ENCODE data around the gene DNAJB7.
A peak's percentile ranks its signal among the peaks of the same experiment; 100 is the strongest.
"Not testable (repeated sequence)": the region's sequence is repeated elsewhere in the genome, so short reads cannot be mapped to it uniquely, and the experiment has no call there.

DNAJB7 gene

DNA sequence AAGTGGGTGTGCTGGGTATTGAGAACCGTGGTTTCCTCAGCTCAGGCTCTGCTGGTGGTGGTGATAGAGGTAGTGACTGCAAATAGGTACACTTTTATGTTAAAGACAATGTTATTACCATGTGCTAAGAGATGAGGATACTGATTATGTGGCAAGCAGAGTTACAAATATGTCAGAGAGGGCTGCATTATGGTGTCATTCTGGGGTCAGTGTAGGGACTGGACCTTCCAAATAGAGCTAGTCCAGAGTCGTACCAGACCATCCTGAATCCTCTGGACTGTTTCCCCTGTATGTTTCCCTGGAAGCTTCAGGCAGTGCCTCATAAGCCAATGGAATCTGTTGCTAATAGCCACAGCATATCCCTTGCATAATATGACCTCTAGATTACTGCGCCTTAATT lies at the start of gene DNAJB7:
DNAJB7 (minus strand) TSS at position 101 of the 400 bp plus-strand sequence. CDS start 119 bp downstream, outside the sequence.
- no peak for DNase-seq

DNA sequence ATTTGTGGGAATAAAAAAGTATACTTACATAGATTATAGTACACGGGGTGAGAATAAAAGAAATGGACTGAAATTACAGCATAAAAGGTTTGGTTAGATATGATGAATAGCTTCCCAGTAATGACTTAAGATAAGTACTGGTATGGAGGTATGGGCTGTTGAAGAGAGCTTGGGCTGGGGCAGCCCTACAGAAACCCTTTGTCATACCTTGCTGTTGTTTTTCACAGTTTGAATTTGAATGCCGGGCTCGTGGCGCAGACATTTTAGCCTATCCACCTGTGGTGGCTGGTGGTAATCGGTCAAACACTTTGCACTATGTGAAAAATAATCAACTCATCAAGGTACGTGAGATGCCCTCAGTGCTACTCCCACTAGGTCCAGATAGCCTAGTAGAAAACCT lies 47.0 kb upstream of the DNAJB7 start:
- no peak for DNase-seq

DNA sequence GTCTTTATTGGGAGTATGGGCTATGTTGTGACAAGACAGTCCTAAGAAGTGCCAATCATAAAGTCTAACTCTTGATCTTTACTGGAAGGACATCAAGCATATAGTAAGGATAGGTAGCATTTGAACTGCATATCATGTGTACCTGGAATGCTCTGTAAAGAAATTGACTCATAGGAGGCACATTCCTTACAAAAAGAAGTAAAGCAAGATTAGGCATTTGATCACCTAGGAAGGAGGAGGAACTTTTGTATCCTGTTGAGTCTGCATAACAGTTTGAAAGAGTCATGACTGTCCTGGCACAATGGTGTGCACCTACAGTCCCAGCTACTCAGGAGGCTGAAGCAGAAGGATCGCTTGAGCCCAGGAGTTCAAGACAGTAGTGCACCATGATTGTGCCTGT lies 42.2 kb upstream of the DNAJB7 start:
- DNase-seq, result no peak

DNA sequence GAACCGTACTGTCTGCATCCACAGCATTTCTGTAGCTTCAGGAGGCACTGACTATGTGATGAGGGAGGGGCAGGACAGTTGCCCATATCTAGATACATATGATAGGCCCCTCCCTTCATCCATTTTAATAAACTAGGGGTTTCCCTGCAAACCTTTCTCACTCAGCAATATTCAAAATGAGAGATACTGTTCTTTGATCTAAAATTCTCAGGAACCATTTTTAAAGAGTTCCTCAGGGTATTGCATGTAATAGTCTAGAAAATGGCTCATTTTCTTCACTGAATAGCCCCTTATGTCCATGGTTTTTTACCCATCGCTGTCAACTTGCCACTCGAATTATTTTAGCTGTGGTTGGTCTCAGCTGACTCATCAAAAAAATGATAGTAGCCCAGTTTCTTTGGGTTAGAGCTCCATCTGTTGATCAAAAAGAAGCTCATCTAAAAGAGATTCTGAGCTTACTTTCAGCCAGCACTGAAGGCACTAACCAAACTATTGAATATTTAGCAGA lies 37.0 kb upstream of the DNAJB7 start:
- DNase-seq, result no peak

DNA sequence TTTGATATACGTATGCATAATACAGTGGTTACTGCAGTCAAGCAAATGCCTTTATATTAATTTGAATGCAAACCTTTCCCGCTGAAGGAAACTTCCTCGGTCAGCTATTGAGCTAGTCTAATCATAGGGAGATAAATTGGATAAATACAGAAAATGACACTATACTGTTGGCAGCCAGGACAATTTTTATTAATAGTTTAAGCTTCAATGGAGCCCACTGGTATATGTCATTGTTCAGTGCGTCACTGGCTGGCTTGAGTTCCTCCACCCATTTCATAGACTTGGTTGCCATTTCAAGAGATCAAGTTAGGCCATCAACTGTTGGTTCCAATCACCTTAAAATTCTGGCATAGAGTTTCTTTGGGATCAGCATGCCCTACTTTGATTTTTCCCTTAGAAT lies 32.5 kb upstream of the DNAJB7 start:
- DNase-seq, result no peak

DNA sequence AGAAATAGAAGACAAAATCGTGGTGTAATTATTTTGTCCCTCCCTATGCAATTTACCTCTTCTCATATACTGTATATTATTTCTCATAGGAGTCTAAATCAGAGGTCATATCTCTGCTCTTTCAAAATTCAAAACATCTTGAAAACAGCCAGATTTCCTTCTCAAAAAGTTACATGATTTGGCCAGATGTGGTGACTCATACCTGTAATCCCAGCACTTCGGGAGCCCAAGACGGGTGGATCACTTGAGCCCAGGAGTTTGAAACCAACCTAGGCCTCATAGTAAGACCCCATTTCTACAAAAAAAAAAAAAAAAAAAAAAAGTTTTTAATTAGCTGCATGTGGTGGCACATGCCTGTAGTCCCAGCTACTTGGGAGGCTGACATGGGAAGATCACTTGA lies 29.0 kb upstream of the DNAJB7 start:
- no peak for DNase-seq

DNA sequence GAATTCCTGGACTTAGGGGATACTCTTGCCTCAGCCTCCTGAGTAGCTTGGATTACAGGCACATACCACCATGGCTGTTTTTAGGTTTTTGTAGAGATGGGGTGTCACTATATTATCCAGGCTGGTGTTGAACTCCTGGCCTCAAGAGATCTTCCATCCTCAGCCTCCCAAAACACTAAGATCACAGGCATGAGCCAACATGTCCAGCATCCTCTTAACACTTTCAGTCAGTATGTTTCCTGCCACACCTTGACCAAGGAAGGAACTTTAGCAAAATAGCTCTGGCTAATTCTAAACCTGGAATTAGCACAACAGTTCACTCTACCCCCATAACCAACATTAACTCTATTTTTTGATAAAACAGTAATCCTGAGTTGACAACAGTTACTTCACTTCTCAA lies 27.2 kb upstream of the DNAJB7 start:
- no peak for DNase-seq

DNA sequence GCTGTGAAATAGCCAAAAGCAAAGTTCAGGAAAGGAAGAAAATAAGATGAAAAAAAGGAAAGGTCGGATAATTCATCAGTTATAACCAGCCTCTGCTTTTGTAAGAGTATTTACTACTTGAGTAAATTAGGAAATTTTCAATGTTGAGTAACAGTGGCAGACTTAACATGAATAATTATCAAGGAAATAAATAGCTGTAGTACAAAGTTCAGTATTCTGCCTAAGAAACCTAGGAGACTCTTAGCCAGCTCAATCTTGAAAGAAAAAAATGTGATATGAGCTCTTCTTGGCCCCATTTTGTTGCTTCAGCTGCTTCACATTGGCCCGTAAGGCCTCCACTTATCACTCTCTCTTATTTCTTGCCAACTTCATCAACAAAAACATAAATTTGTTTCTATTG lies 17.0 kb upstream of the DNAJB7 start:
- DNase-seq, result no peak

DNA sequence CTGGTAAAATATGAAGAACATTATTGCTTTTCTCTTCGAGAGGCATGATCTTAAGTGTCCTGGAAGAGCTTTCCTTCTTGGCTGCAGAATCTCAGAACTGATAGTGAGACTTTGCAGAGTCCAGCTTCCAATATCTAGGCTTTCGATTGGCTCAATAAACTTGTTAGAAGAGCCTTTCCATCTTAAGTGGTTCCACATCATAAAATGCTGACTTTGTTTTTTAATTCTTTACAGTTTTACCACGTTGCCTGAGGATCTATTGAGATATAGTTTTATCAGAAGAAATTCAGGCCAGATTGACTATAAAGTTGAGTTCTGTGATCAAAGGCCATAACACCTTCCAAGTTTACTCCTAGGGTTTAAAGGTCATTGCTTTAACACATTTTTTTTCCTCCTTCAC lies 15.6 kb upstream of the DNAJB7 start:
- no peak for DNase-seq

DNA sequence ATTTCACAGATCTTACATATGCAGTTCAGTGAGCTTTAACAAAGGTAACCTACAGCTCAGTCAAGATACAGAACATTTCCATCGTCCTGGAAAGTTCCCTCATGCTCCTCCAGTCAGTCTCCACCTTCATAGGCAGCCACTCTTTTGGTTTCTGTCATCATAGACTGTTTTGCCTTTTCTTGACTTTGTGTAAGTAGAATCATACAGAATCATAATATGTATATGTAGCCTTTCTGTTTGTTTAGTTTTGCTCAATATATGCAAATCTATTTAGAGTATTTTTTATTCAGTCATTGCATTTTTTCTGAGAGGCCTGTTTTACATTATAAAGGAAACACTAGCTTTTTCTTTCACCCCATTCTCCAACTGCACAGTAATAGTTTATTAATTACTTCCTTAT lies 15.0 kb upstream of the DNAJB7 start:
- DNase-seq, result no peak

DNA sequence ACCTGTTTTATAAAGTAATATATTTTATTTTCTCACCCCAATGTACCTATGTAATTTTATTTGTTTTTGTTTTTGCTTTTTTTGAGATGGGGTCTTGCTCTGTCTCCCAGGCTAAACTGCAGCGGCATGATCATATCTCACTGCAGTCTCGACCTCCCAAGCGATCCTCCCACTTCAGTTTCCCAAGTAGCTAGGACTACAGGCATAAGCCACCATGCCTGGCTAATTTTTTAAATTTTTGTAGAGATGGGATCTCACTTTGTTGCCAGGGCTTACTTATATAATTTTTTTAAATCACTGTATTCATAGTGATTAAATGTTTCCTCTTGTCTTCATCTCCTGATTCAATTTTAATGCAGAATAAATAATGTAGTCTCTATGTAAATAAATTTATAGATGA lies 13.2 kb upstream of the DNAJB7 start:
- DNase-seq, result no peak

DNA sequence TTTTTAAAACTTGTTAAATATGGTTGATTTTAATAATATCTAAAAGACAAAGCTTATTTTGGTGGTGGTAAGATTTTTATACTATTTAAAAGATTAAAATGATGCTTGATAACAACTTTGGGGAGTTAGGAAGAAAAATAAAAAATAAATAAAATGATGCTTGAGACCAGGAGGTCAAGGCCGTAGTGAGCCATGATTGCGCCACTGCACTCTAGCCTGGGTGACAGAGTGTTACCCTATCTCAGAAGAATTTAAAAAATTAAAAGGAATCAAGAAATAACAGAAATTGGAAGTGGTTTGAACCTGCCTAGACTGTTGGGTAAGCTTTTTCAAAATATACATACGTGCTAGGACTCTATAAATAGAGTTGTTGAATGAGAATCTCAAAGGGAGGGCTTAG lies 12.1 kb upstream of the DNAJB7 start:
- DNase-seq, result no peak

DNA sequence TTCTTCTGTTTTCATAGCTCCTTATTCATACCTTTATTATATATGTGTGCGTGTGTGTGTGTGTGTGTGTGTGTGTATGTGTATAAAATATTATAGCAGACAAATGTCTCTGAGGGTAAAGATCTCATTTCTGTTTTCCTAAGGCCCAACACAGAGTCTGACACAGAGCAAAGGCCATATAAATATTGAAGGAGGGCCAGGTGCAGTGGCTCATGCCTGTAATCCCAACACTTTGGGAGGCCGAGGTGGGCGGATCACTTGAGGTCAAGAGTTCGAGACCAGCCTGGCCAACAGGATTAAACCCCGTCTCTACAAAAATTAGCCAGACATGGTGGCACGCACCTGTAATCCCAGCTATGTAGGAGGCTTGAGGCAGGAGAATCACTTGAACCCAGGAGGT lies 6.5 kb upstream of the DNAJB7 start:
- DNase-seq, result not testable (repeated sequence)

DNA sequence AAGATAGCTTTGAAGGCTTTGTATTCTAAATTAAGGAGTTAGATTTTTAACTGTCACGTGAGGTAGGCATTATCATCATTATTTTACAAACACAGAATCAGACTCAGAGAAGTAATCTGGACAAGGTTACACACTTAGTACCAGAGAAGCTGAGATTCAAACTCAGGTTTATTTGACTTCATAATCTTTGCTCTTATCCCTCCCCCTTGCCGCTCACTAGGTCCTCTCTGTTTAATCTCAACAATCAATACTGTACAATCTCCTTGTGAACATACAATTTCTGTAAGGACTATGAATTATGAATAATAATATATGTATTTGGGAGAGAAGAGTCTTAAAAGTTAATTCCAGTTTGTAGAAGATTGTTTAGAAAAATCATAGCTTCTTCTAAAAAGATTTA lies 5.2 kb upstream of the DNAJB7 start:
- no peak for DNase-seq

DNA sequence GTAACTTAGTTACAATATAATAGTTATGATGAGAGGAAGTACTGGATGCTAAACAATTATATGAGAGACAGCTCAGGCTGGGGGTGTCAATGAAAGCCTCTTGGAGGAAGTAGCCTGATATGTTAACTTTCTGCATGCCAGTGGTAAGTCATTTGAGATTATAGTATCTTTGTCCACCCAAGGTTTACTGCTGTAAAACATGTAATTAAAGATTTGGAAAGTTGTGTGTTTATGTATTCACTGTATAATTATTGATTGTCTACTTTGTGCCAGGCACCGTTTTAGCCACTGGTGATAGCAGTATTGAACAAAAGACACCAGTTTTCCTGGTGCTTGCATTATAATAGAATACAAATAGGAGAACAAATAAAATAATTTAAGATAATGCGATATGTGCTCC lies 624 bp upstream of the DNAJB7 start:
- DNase-seq, result no peak

DNA sequence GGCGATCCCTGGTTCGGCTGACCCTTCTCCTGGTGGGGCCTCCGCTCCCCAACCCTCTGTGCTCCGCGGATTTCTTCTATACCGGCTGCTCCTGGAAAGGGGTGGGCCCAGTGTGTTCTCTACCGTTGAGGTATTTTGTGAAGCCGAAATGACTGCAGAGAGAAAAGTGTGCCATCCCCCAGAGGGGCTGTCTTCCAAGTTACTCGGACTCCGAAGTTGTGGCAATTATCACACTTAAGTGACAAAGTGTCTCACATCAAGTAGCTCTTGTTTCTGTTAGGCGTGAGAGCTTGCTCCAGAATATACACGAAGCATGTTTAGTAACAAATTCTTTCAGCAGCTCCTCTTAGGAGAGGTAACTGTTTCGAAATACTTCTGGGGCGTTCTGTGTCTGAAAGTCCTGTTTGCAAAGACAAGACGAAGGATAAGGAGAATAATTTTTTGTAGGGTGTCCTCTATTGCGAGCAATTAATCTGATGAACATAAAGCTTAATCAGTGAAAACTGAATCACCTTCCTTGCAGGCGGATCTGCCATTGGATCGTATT lies 4.5 kb downstream of the DNAJB7 start:
- no peak for DNase-seq

DNA sequence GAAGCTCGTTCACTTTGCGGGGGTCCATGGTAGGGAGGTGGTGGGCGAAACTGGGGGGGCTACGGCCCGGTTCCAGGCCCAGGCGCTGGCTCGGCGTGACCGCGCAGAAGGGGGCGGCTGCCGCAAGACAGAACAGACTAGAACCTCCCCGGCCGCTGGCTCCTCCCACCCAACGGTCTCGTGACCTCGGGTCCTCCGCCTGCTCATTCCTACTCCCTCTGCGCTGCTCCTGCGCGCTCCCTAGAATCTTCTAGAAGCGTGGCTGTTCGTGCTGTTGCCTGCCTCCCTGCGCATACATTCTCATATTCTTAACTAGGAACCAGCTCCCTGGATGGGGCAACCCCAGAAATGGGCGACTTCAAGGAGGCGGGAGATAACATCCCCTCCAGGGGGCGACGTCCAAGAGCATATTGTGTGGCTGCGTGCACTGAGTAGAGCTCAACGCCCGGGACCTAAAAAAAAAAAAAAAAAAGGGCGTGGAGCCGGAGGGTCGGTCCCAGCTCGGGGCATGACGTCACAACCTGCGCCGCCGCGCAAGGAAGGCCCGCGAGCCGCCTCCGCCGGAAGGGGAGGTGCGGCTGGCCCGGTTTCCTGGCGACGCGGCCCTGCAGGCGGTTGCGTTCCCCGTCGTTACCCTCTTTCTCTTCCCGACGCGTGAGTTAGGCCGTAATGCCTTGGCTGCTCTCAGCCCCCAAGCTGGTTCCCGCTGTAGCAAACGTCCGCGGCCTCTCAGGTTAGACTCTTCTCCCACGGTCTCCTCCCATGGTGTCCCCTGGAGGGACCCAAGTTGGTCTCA lies 5.2 kb downstream of the DNAJB7 start, which contains the start of the genes ST13 and XPNPEP3:
ST13 (minus strand) TSS at position 127 of the 796 bp plus-strand sequence; CDS start at position 28, 99 bp downstream.
XPNPEP3 (plus strand) TSS at position 636 of the 796 bp plus-strand sequence; CDS start at position 670, 34 bp downstream.
- peak; percentile 97 for DNase-seq

DNA sequence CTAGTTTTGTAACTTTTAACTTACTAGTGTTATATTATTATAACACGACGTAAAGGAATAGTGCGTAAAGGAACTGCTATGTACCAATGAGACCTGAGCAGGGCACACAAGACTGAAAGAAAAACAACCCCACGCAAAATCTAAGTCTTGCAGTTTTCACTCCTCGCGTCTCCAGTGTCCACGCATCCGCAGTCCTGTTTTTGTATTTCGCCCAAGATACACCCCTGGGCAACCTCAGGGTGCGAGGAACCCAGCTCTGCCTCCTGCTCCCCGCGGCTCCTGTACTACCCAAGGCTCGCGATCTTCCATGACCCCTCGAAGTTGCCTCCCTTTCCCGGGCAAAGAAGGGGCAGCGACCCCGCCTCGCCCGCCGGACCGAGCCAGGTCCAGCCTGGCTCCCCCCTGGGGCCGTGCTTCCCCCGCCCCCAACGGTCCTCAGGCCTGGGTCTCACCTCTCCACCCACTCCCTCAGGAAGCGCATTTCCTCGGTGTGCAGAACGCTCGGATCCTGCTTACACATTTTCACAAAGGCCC lies 5.9 kb downstream of the DNAJB7 start:
- DNase-seq, result peak; percentile 18

DNA sequence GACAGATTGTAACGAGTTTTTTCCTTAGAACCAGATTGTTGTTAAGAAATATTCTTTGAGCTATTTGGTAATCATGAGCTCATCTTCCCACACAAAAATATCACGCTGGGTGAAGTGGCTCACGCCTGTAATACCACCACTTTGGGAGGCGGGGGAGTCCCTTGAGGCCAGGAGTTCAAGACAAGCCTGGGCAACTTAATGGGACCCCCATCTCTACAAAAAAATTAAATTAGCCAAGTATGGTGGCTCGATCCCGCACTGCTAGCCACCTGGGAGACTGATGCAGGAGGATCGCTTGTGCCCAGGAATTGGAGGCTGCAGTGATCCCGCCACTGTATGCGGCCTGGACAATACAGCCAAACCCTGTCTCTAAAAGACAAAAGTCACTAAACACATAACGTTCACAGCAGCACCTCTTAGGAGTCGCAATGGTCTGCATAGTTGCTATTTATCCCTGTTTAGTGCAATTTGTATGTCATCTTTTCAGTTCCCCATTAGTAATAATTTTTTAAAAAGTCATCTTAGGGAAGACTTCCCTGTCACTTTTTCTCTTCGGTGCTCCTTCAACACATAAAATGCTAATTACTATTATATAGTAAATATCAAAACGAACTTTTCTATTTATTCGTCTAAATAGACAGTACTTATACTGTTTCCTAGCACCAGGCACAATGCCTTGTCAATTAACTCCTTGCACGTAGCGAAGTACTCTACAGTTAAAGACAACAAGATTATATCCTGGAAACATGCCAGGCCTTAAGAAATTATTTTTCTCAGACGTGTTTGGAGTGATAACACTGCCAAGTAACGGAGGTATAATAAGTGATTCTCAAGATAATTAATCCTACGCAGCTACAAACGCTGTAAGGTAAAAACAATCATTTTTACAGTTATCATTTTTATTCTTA lies 6.6 kb downstream of the DNAJB7 start:
- no peak for DNase-seq

DNA sequence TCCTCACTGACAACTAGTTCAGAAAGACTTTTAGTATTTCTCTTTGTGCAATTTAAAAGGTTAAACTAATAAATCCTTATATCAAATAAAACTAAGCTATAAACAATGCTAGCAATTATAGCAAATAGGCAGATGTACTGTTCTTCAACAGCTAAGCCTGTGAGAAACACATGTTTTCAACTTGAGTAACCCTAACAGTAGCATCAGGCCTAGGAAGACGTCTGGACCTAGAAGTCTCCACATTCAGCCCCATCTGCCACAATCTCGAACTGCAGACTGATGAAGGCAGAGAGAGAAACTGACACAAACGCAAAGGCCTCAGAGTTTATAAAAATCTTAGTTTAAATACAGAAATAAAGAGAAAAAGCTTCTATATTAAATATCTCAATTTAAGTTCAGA lies 8.0 kb downstream of the DNAJB7 start:
- no peak for DNase-seq

DNA sequence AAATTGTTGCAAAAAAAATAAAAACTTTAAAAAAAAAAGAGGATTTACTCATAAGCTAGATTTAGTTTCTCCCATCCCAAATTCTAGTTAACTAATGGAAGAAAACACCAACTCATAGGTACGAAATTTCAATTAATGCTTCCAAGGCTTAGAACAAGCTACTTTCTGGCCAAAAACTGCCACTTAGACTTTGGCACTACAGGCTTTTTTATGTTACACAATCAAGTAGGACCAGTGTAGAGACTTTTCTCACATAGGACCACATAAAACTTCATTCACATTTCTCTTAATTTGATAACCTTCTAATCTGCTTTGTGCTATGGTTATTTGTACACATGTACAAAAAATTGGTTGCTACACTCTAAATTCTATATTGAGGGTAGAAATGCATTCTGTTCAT lies 8.6 kb downstream of the DNAJB7 start:
- DNase-seq, result no peak

DNA sequence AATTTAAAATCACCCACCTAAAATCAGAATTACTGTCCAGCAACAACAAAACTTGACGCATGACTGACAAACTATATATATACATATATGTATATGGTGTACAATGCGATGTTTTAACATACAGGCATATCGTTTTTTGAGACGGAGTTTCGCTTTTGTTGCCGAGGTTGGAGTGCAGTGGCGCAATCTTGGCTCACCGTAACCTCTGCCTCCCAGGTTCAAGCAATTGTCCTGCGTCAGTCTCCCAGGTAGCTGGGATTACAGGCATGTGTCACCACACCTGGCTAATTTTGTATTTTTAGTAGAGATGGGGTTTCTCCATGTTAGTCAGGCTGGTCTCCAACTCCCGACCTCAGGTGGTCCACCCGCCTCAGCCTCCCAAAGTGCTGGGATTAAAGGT lies 16.1 kb downstream of the DNAJB7 start:
- DNase-seq, result not testable (repeated sequence)

DNA sequence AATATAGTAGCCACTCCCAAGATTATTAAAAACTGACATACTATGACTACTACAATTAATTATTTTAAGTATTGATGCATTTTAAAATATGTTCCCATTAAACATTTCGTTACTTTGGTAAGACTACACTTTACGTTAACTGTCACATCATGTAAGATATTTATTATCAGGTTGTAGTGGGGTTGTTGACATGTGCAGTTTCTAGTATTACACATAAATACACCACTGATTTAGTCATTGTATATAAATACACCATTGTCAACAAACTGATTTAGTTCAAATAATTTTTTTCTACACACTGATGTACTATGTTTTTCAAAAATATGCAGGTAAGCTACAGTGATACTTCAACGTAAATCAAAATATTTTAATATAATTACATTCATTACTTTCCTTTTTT lies 17.0 kb downstream of the DNAJB7 start:
- no peak for DNase-seq

Data from activated CD4-positive, alpha-beta T cell treated with anti-CD3 and anti-CD28 coated beads, Interleukin-2, amount 50 U/mL, for 1 hour (primary cell).